MM.1S (cell line): Measurements from ENCODE around the gene PRKCSH.

ENCODE experiments used
- CTCF ChIP-seq: fragments of 300-600 bp; sonication (generic); IDR thresholded peaks from 2 replicates; pipeline ENCODE4 v1.5.1; 2016; ENCODE audit warnings: antibody characterized with exemption, low read length, mixed read lengths
- EZH2 ChIP-seq: fragments of 300-600 bp; sonication (generic); optimal IDR thresholded peaks from 2 replicates; pipeline ENCODE3; 2017; ENCODE audit warnings: low read depth, mild to moderate bottlenecking, antibody characterized with exemption, low read length, mixed read lengths

GRCh38 chr19:11482384-11483050, 47.1 kb downstream of the PRKCSH start:
- TF ChIP-seq CTCF (peak; percentile 90), EZH2 (no peak)
